Measurements from ENCODE around the gene FRMD4A. TPM values are rescaled to one million over a fixed set of nuclear protein-coding genes. Genes with fewer than 3 reads are reported as not detected.

Gene FRMD4A
- total RNA-seq, 1 experiment from 2014 or later, result 19.6 TPM

DNA sequence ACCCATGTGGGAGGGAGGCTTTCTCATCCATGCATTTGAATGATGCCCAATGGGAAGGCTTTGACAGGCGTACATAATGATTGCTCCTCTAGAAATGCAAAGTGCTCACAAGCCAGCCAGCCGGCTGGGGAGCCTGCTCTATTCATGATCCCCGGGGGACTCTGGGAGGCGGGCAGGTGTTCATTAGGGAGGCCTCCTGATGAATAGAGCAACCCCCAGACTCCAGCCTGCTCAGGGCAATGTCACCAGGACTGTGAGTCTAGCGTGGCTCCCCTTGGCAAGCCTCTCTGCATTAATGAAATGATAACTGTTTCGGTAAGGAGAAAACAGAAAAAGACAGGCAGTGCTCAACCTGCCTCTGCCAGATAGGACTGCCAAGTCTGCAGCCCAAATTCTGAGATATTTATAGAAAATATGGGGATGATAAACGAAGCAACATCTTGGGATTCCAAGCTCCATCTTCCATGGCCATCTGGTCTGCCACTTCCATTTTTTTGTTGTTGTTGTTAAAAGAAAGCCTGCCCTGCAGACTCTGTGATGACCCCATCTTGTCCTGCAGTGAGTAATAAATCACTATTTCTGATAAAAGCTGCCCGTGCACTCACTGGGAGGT lies 507.5 kb downstream of the FRMD4A start:
- H3K27ac ChIP-seq (ENCODE audit: insufficient read length, low read depth, low read length), result no peak overlapping the region
- H3K23me2 ChIP-seq (ENCODE audit: insufficient read length, low read depth, low read length, poor library complexity, severe bottlenecking), result no peaks in the 10 kb centered on the region
- H3K27me3 Mint-ChIP-seq (ENCODE audit: low read depth), result no peaks in the 10 kb centered on the region
- no peak overlapping the region for H3T11ph ChIP-seq (ENCODE audit: low read length)
- no peak overlapping the region for H2BK15ac ChIP-seq (ENCODE audit: low read depth, low read length)
- no peak overlapping the region for H3K4ac ChIP-seq (ENCODE audit: low read depth, low read length)
- no peak overlapping the region for H2BK120ac ChIP-seq (ENCODE audit: low read depth, low read length, poor library complexity, severe bottlenecking)
- H3K56ac ChIP-seq (ENCODE audit: insufficient read length, low read depth, low read length), result no peak overlapping the region
- H3K79me2 ChIP-seq (ENCODE audit: insufficient read depth, low read length), result peaks cover 2% of the 10 kb centered on the region; the same call in 1 of the 2 replicates
- no peaks in the 10 kb centered on the region for H4K20me1 ChIP-seq (ENCODE audit: control insufficient read depth, insufficient read depth, insufficient read length)
- no peak overlapping the region for H2BK20ac ChIP-seq (ENCODE audit: low read depth, low read length, poor library complexity, severe bottlenecking)
- no peaks in the 10 kb centered on the region for H3K79me1 ChIP-seq (ENCODE audit: insufficient read depth, low read depth, low read length, poor library complexity, severe bottlenecking)
- no peak overlapping the region for H4K91ac ChIP-seq (ENCODE audit: insufficient read length, low read depth, low read length)
- peaks cover 13% of the 10 kb centered on the region for H3K4me1 ChIP-seq (ENCODE audit: insufficient read depth, low read length)
- H2BK12ac ChIP-seq (ENCODE audit: insufficient read length, low read depth, low read length), result no peak overlapping the region
- peak; percentile 77 for DNase-seq
- H3K4me3 Mint-ChIP-seq, result peak overlapping the region; percentile 0 to 44; a peak in 3 of 5 replicates
- no peak overlapping the region for H2AK5ac ChIP-seq (ENCODE audit: insufficient read length, low read length)
- H4K8ac ChIP-seq (replicated peaks; ENCODE audit: insufficient read length, low read depth, low read length), result no peak overlapping the region
- no peak overlapping the region for H3K9ac ChIP-seq (ENCODE audit: extremely low read depth, insufficient read length, low read length)
- no peak overlapping the region for H3K23ac ChIP-seq (ENCODE audit: insufficient read length, low read depth, low read length)
- peak overlapping the region; percentile 6 to 79 (median 79); a peak in 6 of 7 replicates for H3K27ac Mint-ChIP-seq
- H3K18ac ChIP-seq (ENCODE audit: insufficient read length, low read depth, low read length), result no peak overlapping the region
- no CpG with 5 or more reads among the region's 8 CpGs for whole genome bisulfite sequencing (ENCODE audit: extremely low coverage, insufficient read length, low lambda C conversion rate)
- no peak overlapping the region for H2AFZ ChIP-seq (ENCODE audit: low read length)
- no peaks in the 10 kb centered on the region for H3K9me3 ChIP-seq (ENCODE audit: control insufficient read depth, low read depth, low read length)
- H3K4me2 ChIP-seq (ENCODE audit: insufficient read depth, insufficient read length, low read length), result peak overlapping the region; percentile 23
- no peak overlapping the region for H3K14ac ChIP-seq (ENCODE audit: insufficient read depth, low read length)
- H4K5ac ChIP-seq (ENCODE audit: insufficient read length, low read depth, low read length), result no peak overlapping the region
- H3K36me3 Mint-ChIP-seq (ENCODE audit: insufficient read depth in 1 of 3, low read depth in 3 of 3), result peaks cover 2 to 4% (median 4%) of the 10 kb centered on the region in 3 experiments; a peak in 5 of 7 replicates
- no peak for TF ChIP-seq CTCF (conservative IDR thresholded peaks at IDR 0.05)
- H3K27me3 ChIP-seq (ENCODE audit: insufficient read depth, low read length), result no peaks in the 10 kb centered on the region
- H3K9me3 Mint-ChIP-seq, result peaks cover 3% of the 10 kb centered on the region in 2 experiments; a peak in 4 of 5 replicates
- H2BK5ac ChIP-seq (ENCODE audit: insufficient read length, low read length), result no peak overlapping the region
- H3K4me1 Mint-ChIP-seq, result peaks cover 71 to 76% of the 10 kb centered on the region in 2 experiments

All from H9 (cell line).